HepG2 (cell line): ENCODE results near the gene C1orf159. TPM values are rescaled to one million over a fixed set of nuclear protein-coding genes. Genes with fewer than 3 reads are reported as not detected.

Experiments used
- ATF7 ChIP-seq, 2 experiments: fragments of 450-650 bp in 1 of 2; sonication (generic) in 1 of 2; formaldehyde crosslinking in 1 of 2; IDR thresholded peaks; 2 replicates each; pipeline versions ENCODE4 v1.4.0 to v1.6.1; 2016 to 2020; ENCODE audit warnings: antibody characterized with exemption in 1 of 2, mild to moderate bottlenecking in 1 of 2, missing genetic modification reagents in 1 of 2
- CSRNP2 ChIP-seq: sonication (generic); formaldehyde crosslinking; conservative IDR thresholded peaks from 2 replicates; pipeline ENCODE4 v1.8.0; 2022; ENCODE audit warnings: low read depth, missing genetic modification reagents
- FOXM1 ChIP-seq: sonication (generic); formaldehyde crosslinking; IDR thresholded peaks from 2 replicates; pipeline ENCODE4 v1.5.0; 2020; ENCODE audit warnings: missing genetic modification reagents
- GPBP1L1 ChIP-seq: sonication (generic); formaldehyde crosslinking; IDR thresholded peaks from 2 replicates; pipeline ENCODE4 v1.5.0; 2020; ENCODE audit warnings: mild to moderate bottlenecking, missing genetic modification reagents
- GZF1 ChIP-seq: sonication (generic); formaldehyde crosslinking; IDR thresholded peaks from 2 replicates; pipeline ENCODE4 v1.5.1; 2020; ENCODE audit warnings: mild to moderate bottlenecking, missing genetic modification reagents
- HMGXB3 ChIP-seq: sonication (generic); formaldehyde crosslinking; IDR thresholded peaks from 2 replicates; pipeline ENCODE4 v1.4.0; 2020; ENCODE audit warnings: missing genetic modification reagents, borderline replicate concordance
- MTA3 ChIP-seq: sonication (generic); formaldehyde crosslinking; IDR thresholded peaks from 2 replicates; pipeline ENCODE4 v1.4.0; 2020; ENCODE audit warnings: missing genetic modification reagents
- NR2F6 ChIP-seq, 2 experiments: IDR thresholded peaks; 2 replicates each; pipeline ENCODE4 v1.6.1; 2016; ENCODE audit warnings: antibody characterized with exemption in 1 of 2, mild to moderate bottlenecking in 1 of 2
- PHF8 ChIP-seq: sonication (generic); formaldehyde crosslinking; IDR thresholded peaks from 2 replicates; pipeline ENCODE4 v1.5.0; 2020; ENCODE audit warnings: missing genetic modification reagents
- RELA ChIP-seq: sonication (generic); formaldehyde crosslinking; IDR thresholded peaks from 2 replicates; pipeline ENCODE4 v1.4.0; 2020; ENCODE audit warnings: missing genetic modification reagents
- SCMH1 ChIP-seq: sonication (generic); formaldehyde crosslinking; IDR thresholded peaks from 2 replicates; pipeline ENCODE4 v1.9.0; 2021; ENCODE audit warnings: missing genetic modification reagents, mild to moderate bottlenecking, borderline replicate concordance
- SRSF9 ChIP-seq: fragments of 200-400 bp; formaldehyde crosslinking; IDR thresholded peaks from 2 replicates; pipeline ENCODE4 v1.6.1; 2018; ENCODE audit warnings: borderline replicate concordance, mild to moderate bottlenecking, low read depth, low read length; ENCODE audit not compliant: insufficient read depth, poor library complexity, severe bottlenecking
- ZNF263 ChIP-seq: sonication (generic); formaldehyde crosslinking; IDR thresholded peaks from 2 replicates; pipeline ENCODE4 v1.4.0; 2020; ENCODE audit warnings: missing genetic modification reagents
- ZNF460 ChIP-seq: sonication (generic); formaldehyde crosslinking; IDR thresholded peaks from 2 replicates; pipeline ENCODE4 v1.5.1; 2020; ENCODE audit warnings: missing genetic modification reagents, mild to moderate bottlenecking, borderline replicate concordance
- ZNF503 ChIP-seq: sonication (generic); formaldehyde crosslinking; IDR thresholded peaks from 2 replicates; pipeline ENCODE4 v1.4.0; 2020; ENCODE audit warnings: missing genetic modification reagents
- ZNF710 ChIP-seq: sonication (generic); formaldehyde crosslinking; IDR thresholded peaks from 2 replicates; pipeline ENCODE4 v1.5.0; 2020; ENCODE audit warnings: mild to moderate bottlenecking, missing genetic modification reagents, borderline replicate concordance
- ZSCAN22 ChIP-seq: sonication (generic); formaldehyde crosslinking; IDR thresholded peaks from 2 replicates; pipeline ENCODE4 v1.4.0; 2020; ENCODE audit warnings: mild to moderate bottlenecking, missing genetic modification reagents
- polyA plus RNA-seq, 8 experiments: library from polyadenylated mRNA; depleted of rRNA in 3 of 8; stranded (reverse) in 7 of 8; unstranded in 1 of 8; fragments of >200 nt; fragmentation: Illumina TruSeq in 4 of 8; extraction: Trizol in 4 of 8; gene quantifications; 2 replicates each; pipeline versions ENCODE4 v1.2.1 to v1.2.3, GENCODE V29; 2011 to 2016; ENCODE audit warnings: low read depth in 4 of 8, missing spikeins in 1 of 8, mixed read lengths in 1 of 8; ENCODE audit not compliant: insufficient read depth in 1 of 8
- total RNA-seq, 5 experiments: library from RNA; depleted of rRNA; stranded (reverse); fragments of >200 nt; fragmentation: Illumina TruSeq; extraction: Trizol; gene quantifications; 2 replicates each; pipeline ENCODE4 v1.2.3, GENCODE V29; 2016; ENCODE audit warnings: low read depth in 1 of 5

Gene C1orf159
- total and polyA plus RNA-seq, 2 of the 13 experiments (the other 11 are each of a cell fraction or from before 2014, with no cell fraction given): 3.8 to 6.7 TPM

GRCh38 chr1:1122078-1122811 is 6.4 kb upstream of the C1orf159 start (continued):
- TF ChIP-seq ZNF503 (CRISPR knock-in tag): no peak
- peak; percentile 67; the same call in 1 of the 2 replicates for TF ChIP-seq RELA (CRISPR knock-in tag)
- TF ChIP-seq PHF8 (CRISPR knock-in tag): peak; percentile 25; the same call in 1 of the 2 replicates
- no peak for TF ChIP-seq HMGXB3 (CRISPR knock-in tag)
- no peak for TF ChIP-seq FOXM1 (CRISPR knock-in tag)
- TF ChIP-seq ATF7 (IDR thresholded peaks at IDR 0.05): no peak
- TF ChIP-seq ATF7 (CRISPR knock-in tag; IDR thresholded peaks at IDR 0.05): no peak
- 0 out of 2 replicates have a peak, but pooled peaks have one; percentile 50 for TF ChIP-seq GZF1 (CRISPR knock-in tag)
- TF ChIP-seq GPBP1L1 (CRISPR knock-in tag): no peak
- peak; percentile 64 for TF ChIP-seq ZNF263 (CRISPR knock-in tag)
- TF ChIP-seq ZNF710: peak; percentile 45; the same call in 1 of the 2 replicates
- no peak for TF ChIP-seq SRSF9
- no peak for TF ChIP-seq ZNF460 (CRISPR knock-in tag)
- TF ChIP-seq NR2F6 (IDR thresholded peaks at IDR 0.05): no peak
- TF ChIP-seq NR2F6 (CRISPR knock-in tag; IDR thresholded peaks at IDR 0.05): 0 out of 2 replicates have a peak, but pooled peaks have one; percentile 11
- TF ChIP-seq CSRNP2 (CRISPR knock-in tag): no peak
- no peak for TF ChIP-seq SCMH1
- TF ChIP-seq ZSCAN22 (CRISPR knock-in tag): no peak
- no peak for TF ChIP-seq MTA3 (CRISPR knock-in tag)
